Activated CD8-positive, alpha-beta T cell treated with anti-CD3 and anti-CD28 coated beads, Interleukin-2, amount 10 ng/mL, durations not matched to agents 7 days and 5 days (primary cell): ENCODE results near the gene NME9. TPM values are rescaled to one million over a fixed set of nuclear protein-coding genes. Genes with fewer than 3 reads are reported as not detected.
A peak's percentile ranks its signal among the peaks of the same experiment; 100 is the strongest.

ENCODE experiments used
- ATAC-seq: fragments of 150-1000 bp; cut with Tn5 transposase; one replicate; pipeline ENCODE4 v1.10.0; 2021; ENCODE audit warnings: moderate library complexity
- CTCF ChIA-PET: fragments of 350-600 bp; sonication (Branson Sonifier 250); formaldehyde crosslinking; loops from one replicate; lab custom pipeline; 2021; ENCODE audit warnings: antibody characterized with exemption; lab: Charles Lee
- POLR2A ChIA-PET: fragments of 350-600 bp; sonication (Branson Sonifier 250); formaldehyde crosslinking; loops from one replicate; lab custom pipeline; 2021; ENCODE audit warnings: antibody characterized with exemption; lab: Charles Lee
- DNase-seq: peaks from one replicate; pipeline ENCODE4 v3.0.0-alpha.2; 2020
- H3K27ac Mint-ChIP-seq: one replicate; pipeline ENCODE4 v1.8.0; 2021; ENCODE audit warnings: mild to moderate bottlenecking, mixed read lengths
- H3K27me3 Mint-ChIP-seq: one replicate; pipeline ENCODE4 v1.8.0; 2021; ENCODE audit warnings: low read depth, mixed read lengths
- H3K36me3 Mint-ChIP-seq: one replicate; pipeline ENCODE4 v1.8.0; 2021; ENCODE audit warnings: low read depth, mixed read lengths
- H3K4me1 Mint-ChIP-seq: one replicate; pipeline ENCODE4 v1.8.0; 2021; ENCODE audit warnings: low read depth, mixed read lengths
- H3K4me3 Mint-ChIP-seq: one replicate; pipeline ENCODE4 v1.8.0; 2021; ENCODE audit warnings: mild to moderate bottlenecking, mixed read lengths
- H3K9me3 Mint-ChIP-seq: one replicate; pipeline ENCODE4 v1.8.0; 2022; ENCODE audit warnings: mixed read lengths; ENCODE audit not compliant: insufficient read depth
- total RNA-seq, 2 experiments: library from RNA; stranded (reverse); gene quantifications; one replicate each; pipeline ENCODE4 v1.2.3, GENCODE V29; 2021

NME9 gene
- total RNA-seq, 2 experiments from 2014 or later = not detected

GRCh38 chr3:138347960-138348753, 18.5 kb upstream of the NME9 start, which contains the start of gene MRAS:
Gene MRAS (plus strand): TSS chr3:138348579. CDS start chr3:138372884, 24,305 bp downstream.
- H3K4me3 Mint-ChIP-seq = peak within 1 kb of the TSS; percentile 85
- POLR2A ChIA-PET = no interaction called here
- no peaks in the 10 kb centered on the region for H3K9me3 Mint-ChIP-seq
- CTCF ChIA-PET = interaction anchor here (0.9 kb wide), 1 partner anchor 8 kb away, joined by 4 read pairs; no protein-coding TSS in a partner anchor
- ATAC-seq = peak; percentile 68
- no peak within 1 kb of the TSS for H3K27ac Mint-ChIP-seq
- H3K27me3 Mint-ChIP-seq = peaks cover 43% of the 10 kb centered on the region
- H3K36me3 Mint-ChIP-seq = peaks cover 1% of the 10 kb centered on the region
- H3K4me1 Mint-ChIP-seq = peaks cover 6% of the 10 kb centered on the region
- DNase-seq = peak; percentile 24

- Mint-ChIP-seq H3K4me1 (peaks cover 6% of the 10 kb centered on the region), H3K36me3 (peaks cover 1% of the 10 kb centered on the region), H3K27me3 (peaks cover 36% of the 10 kb centered on the region), H3K9me3 (no peaks in the 10 kb centered on the region), H3K27ac (no peak overlapping the region), H3K4me3 (no peak overlapping the region)
- ChIA-PET CTCF (no interaction called here), POLR2A (no interaction called here)
- ATAC-seq (no peak), DNase-seq (no peak)
These were observed 15.1 kb upstream of the NME9 start for GRCh38 chr3:138344754-138345153.

- Mint-ChIP-seq H3K27ac (no peak overlapping the region), H3K36me3 (no peaks in the 10 kb centered on the region), H3K9me3 (no peaks in the 10 kb centered on the region), H3K4me3 (no peak overlapping the region), H3K4me1 (no peaks in the 10 kb centered on the region), H3K27me3 (peaks cover 7% of the 10 kb centered on the region)
- ATAC-seq (no peak), DNase-seq (no peak)
- POLR2A ChIA-PET = no interaction called here
- CTCF ChIA-PET = interaction anchor here (1.5 kb wide), 1 partner anchor 7 kb away, joined by 4 read pairs; no protein-coding TSS in a partner anchor
These were observed 10.9 kb upstream of the NME9 start for GRCh38 chr3:138340511-138340910.

- Mint-ChIP-seq H3K9me3 (no peaks in the 10 kb centered on the region), H3K4me1 (no peaks in the 10 kb centered on the region), H3K36me3 (no peaks in the 10 kb centered on the region), H3K4me3 (no peak overlapping the region), H3K27me3 (peaks cover 14% of the 10 kb centered on the region), H3K27ac (no peak overlapping the region)
- no peak for DNase-seq
- ATAC-seq = no peak
- CTCF ChIA-PET = interaction anchor here (1.5 kb wide), 1 partner anchor 9 kb away, joined by 4 read pairs; no protein-coding TSS in a partner anchor
- POLR2A ChIA-PET = no interaction called here
These were observed 9.2 kb upstream of the NME9 start for GRCh38 chr3:138338811-138339210.

- Mint-ChIP-seq H3K36me3 (no peaks in the 10 kb centered on the region), H3K4me1 (no peaks in the 10 kb centered on the region), H3K9me3 (no peaks in the 10 kb centered on the region), H3K4me3 (no peak overlapping the region), H3K27ac (no peak overlapping the region), H3K27me3 (peaks cover 13% of the 10 kb centered on the region)
- DNase-seq (no peak), ATAC-seq (no peak)
- POLR2A ChIA-PET = no interaction called here
- CTCF ChIA-PET = no interaction called here
These were observed 8.6 kb upstream of the NME9 start for GRCh38 chr3:138338244-138338643.

GRCh38 chr3:138336454-138336999, 6.9 kb upstream of the NME9 start:
- Mint-ChIP-seq H3K36me3 (no peaks in the 10 kb centered on the region), H3K4me3 (no peak overlapping the region), H3K9me3 (no peaks in the 10 kb centered on the region), H3K27me3 (peaks cover 9% of the 10 kb centered on the region), H3K4me1 (no peaks in the 10 kb centered on the region), H3K27ac (no peak overlapping the region)
- CTCF ChIA-PET = interaction anchor here (0.7 to 0.9 kb wide), 2 partner anchors 142 to 155 kb away, joined by 3 read pairs; no protein-coding TSS in a partner anchor
- POLR2A ChIA-PET = no interaction called here
- no peak for ATAC-seq
- no peak for DNase-seq

GRCh38 chr3:138334608-138335007, 5.0 kb upstream of the NME9 start:
- CTCF ChIA-PET = interaction anchor here (0.7 kb wide), 1 partner anchor 12 kb away, joined by 3 read pairs; no protein-coding TSS in a partner anchor
- ATAC-seq = no peak
- Mint-ChIP-seq H3K27me3 (peaks cover 9% of the 10 kb centered on the region), H3K27ac (no peak overlapping the region), H3K4me1 (peaks cover 9% of the 10 kb centered on the region), H3K36me3 (no peaks in the 10 kb centered on the region), H3K9me3 (no peaks in the 10 kb centered on the region), H3K4me3 (no peak overlapping the region)
- DNase-seq = no peak
- POLR2A ChIA-PET = no interaction called here

- Mint-ChIP-seq H3K9me3 (no peaks in the 10 kb centered on the region), H3K27me3 (peaks cover 9% of the 10 kb centered on the region), H3K36me3 (no peaks in the 10 kb centered on the region), H3K27ac (no peak overlapping the region), H3K4me3 (no peak overlapping the region), H3K4me1 (peaks cover 19% of the 10 kb centered on the region)
- POLR2A ChIA-PET = no interaction called here
- DNase-seq (no peak), ATAC-seq (no peak)
- CTCF ChIA-PET = interaction anchor here (0.6 to 3.5 kb wide), 3 partner anchors 12 to 151 kb away, joined by 3 to 13 read pairs (median 3); partner anchors contain the start of gene ESYT3
These were observed 2.9 kb upstream of the NME9 start for GRCh38 chr3:138332472-138333073.

- peaks cover 8% of the 10 kb centered on the region for H3K27me3 Mint-ChIP-seq
- no peak overlapping the region for H3K27ac Mint-ChIP-seq
- H3K36me3 Mint-ChIP-seq = no peaks in the 10 kb centered on the region
- ATAC-seq (no peak), DNase-seq (no peak)
- ChIA-PET CTCF (interaction anchor here (0.9 to 3.5 kb wide), 7 partner anchors 23 to 584 kb away, joined by 3 to 13 read pairs (median 5); partner anchors contain the start of gene ESYT3), POLR2A (no interaction called here)
- H3K9me3 Mint-ChIP-seq = no peaks in the 10 kb centered on the region
- H3K4me1 Mint-ChIP-seq = peaks cover 19% of the 10 kb centered on the region
- H3K4me3 Mint-ChIP-seq = no peak overlapping the region
These were observed 1.7 kb upstream of the NME9 start for GRCh38 chr3:138331143-138331894.

GRCh38 chr3:138329984-138330293, 288 bp upstream of the NME9 start:
- Mint-ChIP-seq H3K4me1 (peaks cover 20% of the 10 kb centered on the region), H3K4me3 (peak overlapping the region; percentile 87), H3K27ac (peak overlapping the region; percentile 49), H3K9me3 (no peaks in the 10 kb centered on the region), H3K27me3 (peaks cover 4% of the 10 kb centered on the region), H3K36me3 (no peaks in the 10 kb centered on the region)
- DNase-seq = no peak
- ChIA-PET POLR2A (no interaction called here), CTCF (interaction anchor here (1.1 to 3.5 kb wide), 3 partner anchors 105 to 149 kb away, joined by 3 to 13 read pairs (median 5); partner anchors contain the start of gene ESYT3)
- ATAC-seq = no peak

- ChIA-PET POLR2A (interaction anchor here (1.0 kb wide), 1 partner anchor 107 kb away, joined by 4 read pairs; no protein-coding TSS in a partner anchor), CTCF (interaction anchor here (0.6 to 1.7 kb wide), 21 partner anchors 8 to 587 kb away, joined by 3 to 8 read pairs (median 4); partner anchors contain the start of genes ARMC8 and DBR1)
- H3K9me3 Mint-ChIP-seq = no peaks in the 10 kb centered on the region
- peak overlapping the region; percentile 45 for H3K4me3 Mint-ChIP-seq
- H3K27me3 Mint-ChIP-seq = no peaks in the 10 kb centered on the region
- H3K27ac Mint-ChIP-seq = no peak overlapping the region
- no peak for DNase-seq
- no peaks in the 10 kb centered on the region for H3K36me3 Mint-ChIP-seq
- peaks cover 29% of the 10 kb centered on the region for H3K4me1 Mint-ChIP-seq
- ATAC-seq = no peak
These were observed 1.3 kb downstream of the NME9 start for GRCh38 chr3:138328341-138328740.
